ENCODE data around the gene R3HDM1.

R3HDM1 gene

GRCh38 chr2:135573620-135574019 is 42.3 kb downstream of the R3HDM1 start:
- Histone ChIP-seq H3K4me1 (no peaks in the 10 kb centered on the region), H3K36me3 (peaks cover 0 to 10% (median 6%) of the 10 kb centered on the region in 3 donors), H3K4me3 (no peak overlapping the region), H3K27ac (no peak overlapping the region), H3K27me3 (no peaks in the 10 kb centered on the region), H3K9me3 (no peaks in the 10 kb centered on the region)
- TF ChIP-seq, protein P1, sequence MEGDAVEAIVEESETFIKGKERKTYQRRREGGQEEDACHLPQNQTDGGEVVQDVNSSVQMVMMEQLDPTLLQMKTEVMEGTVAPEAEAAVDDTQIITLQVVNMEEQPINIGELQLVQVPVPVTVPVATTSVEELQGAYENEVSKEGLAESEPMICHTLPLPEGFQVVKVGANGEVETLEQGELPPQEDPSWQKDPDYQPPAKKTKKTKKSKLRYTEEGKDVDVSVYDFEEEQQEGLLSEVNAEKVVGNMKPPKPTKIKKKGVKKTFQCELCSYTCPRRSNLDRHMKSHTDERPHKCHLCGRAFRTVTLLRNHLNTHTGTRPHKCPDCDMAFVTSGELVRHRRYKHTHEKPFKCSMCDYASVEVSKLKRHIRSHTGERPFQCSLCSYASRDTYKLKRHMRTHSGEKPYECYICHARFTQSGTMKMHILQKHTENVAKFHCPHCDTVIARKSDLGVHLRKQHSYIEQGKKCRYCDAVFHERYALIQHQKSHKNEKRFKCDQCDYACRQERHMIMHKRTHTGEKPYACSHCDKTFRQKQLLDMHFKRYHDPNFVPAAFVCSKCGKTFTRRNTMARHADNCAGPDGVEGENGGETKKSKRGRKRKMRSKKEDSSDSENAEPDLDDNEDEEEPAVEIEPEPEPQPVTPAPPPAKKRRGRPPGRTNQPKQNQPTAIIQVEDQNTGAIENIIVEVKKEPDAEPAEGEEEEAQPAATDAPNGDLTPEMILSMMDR (IDR thresholded peaks at IDR 0.05): no peak
- intact Hi-C loops (cut with DNase I; ENCODE audit: low total_unique reads): no loop called here
- DNase-seq: no peak

DNA sequence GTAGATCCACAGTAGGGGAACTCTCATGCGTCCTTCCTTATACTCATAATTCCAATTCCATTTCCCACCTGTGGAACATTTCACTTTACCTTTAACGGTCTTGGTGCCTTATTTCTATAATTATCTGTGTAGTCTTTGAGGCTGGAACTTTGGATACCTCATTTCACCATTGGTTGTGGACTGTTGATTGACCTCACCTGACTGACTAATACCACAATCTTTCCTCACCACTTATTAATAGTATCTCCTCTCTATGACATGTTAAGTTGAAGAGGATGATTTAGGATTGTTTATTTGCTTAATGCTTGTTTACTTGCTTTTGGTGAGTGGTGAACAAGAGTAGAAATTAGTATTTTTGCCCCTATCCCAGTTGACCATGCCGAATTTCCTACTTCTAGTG is 50.0 kb downstream of the R3HDM1 start:
- DNase-seq: no peak
- no peak overlapping the region for H3K27ac ChIP-seq
- no peaks in the 10 kb centered on the region for H3K4me1 ChIP-seq
- H3K4me3 ChIP-seq: no peak overlapping the region
- no peaks in the 10 kb centered on the region for H3K9me3 ChIP-seq
- no peaks in the 10 kb centered on the region for H3K36me3 ChIP-seq
- TF ChIP-seq, protein P1 (IDR thresholded peaks at IDR 0.05): no peak
- intact Hi-C loops (cut with DNase I; ENCODE audit: low total_unique reads): no loop called here
- no peaks in the 10 kb centered on the region for H3K27me3 ChIP-seq

DNA sequence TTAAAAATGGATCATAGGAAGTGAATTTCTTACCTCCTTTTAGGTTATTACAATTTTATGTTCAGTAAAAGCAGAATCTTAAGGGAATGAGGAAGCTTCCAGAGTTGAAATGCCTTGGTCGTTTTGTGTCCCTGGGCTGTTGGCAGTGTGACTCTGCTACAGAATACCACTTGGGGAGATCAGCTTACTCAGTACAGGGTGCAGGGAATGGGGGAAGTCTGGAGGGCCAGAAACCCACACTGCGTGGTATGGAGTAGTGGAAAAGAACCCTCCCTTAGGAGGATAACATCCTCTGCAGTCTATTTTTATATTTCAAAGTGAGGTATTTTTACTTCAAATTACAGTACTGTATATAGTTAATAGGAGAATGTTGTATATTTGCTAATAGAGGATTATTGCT is 51.1 kb downstream of the R3HDM1 start:
- TF ChIP-seq, protein P1 (IDR thresholded peaks at IDR 0.05): no peak
- no peak overlapping the region for H3K4me3 ChIP-seq
- no peaks in the 10 kb centered on the region for H3K27me3 ChIP-seq
- intact Hi-C loops (cut with DNase I; ENCODE audit: low total_unique reads): no loop called here
- H3K27ac ChIP-seq: no peak overlapping the region
- no peaks in the 10 kb centered on the region for H3K36me3 ChIP-seq
- H3K4me1 ChIP-seq: no peaks in the 10 kb centered on the region
- no peaks in the 10 kb centered on the region for H3K9me3 ChIP-seq
- no peak for DNase-seq

GRCh38 chr2:135585586-135585985 is 54.3 kb downstream of the R3HDM1 start:
- no peak overlapping the region for H3K4me3 ChIP-seq
- TF ChIP-seq, protein P1 (IDR thresholded peaks at IDR 0.05): no peak
- no peaks in the 10 kb centered on the region for H3K36me3 ChIP-seq
- H3K9me3 ChIP-seq: no peaks in the 10 kb centered on the region
- no peak overlapping the region for H3K27ac ChIP-seq
- no peaks in the 10 kb centered on the region for H3K4me1 ChIP-seq
- H3K27me3 ChIP-seq: no peaks in the 10 kb centered on the region
- DNase-seq: no peak
- intact Hi-C loops (cut with DNase I; ENCODE audit: low total_unique reads): no loop called here

GRCh38 chr2:135586148-135586547 is 54.9 kb downstream of the R3HDM1 start:
- Histone ChIP-seq H3K27ac (no peak overlapping the region), H3K4me1 (no peaks in the 10 kb centered on the region), H3K4me3 (no peak overlapping the region), H3K9me3 (no peaks in the 10 kb centered on the region), H3K27me3 (no peaks in the 10 kb centered on the region), H3K36me3 (no peaks in the 10 kb centered on the region)
- intact Hi-C loops (cut with DNase I; ENCODE audit: low total_unique reads): no loop called here
- no peak for DNase-seq
- TF ChIP-seq, protein P1 (IDR thresholded peaks at IDR 0.05): no peak

- H3K27ac ChIP-seq: no peak overlapping the region
- H3K4me3 ChIP-seq: no peak overlapping the region
- TF ChIP-seq, protein P1 (IDR thresholded peaks at IDR 0.05): no peak
- no peaks in the 10 kb centered on the region for H3K4me1 ChIP-seq
- no peaks in the 10 kb centered on the region for H3K27me3 ChIP-seq
- H3K36me3 ChIP-seq: no peaks in the 10 kb centered on the region
- DNase-seq: no peak
- H3K9me3 ChIP-seq: no peaks in the 10 kb centered on the region
- intact Hi-C loops (cut with DNase I; ENCODE audit: low total_unique reads): no loop called here
These were observed 56.7 kb downstream of the R3HDM1 start for GRCh38 chr2:135587958-135588357.

Data from tibial artery (tissue), 4 donors.